H1 (cell line): ENCODE results near the gene PSKH1. TPM values are rescaled to one million over a fixed set of nuclear protein-coding genes. Genes with fewer than 3 reads are reported as not detected.

Experiments
- CHD7 ChIP-seq: fragments of 300-600 bp; sonication (generic); IDR thresholded peaks from 2 replicates; pipeline ENCODE4 v1.7.1; 2012; ENCODE audit warnings: low read length, moderate library complexity, mild to moderate bottlenecking, inconsistent platforms; ENCODE audit not compliant: insufficient replicate concordance
- E2F6 ChIP-seq: IDR thresholded peaks from 2 replicates; pipeline ENCODE4 v1.6.1; 2012; ENCODE audit warnings: inconsistent platforms
- SIX5 ChIP-seq: IDR thresholded peaks from 2 replicates; pipeline ENCODE4 v1.6.1; 2011; ENCODE audit warnings: mild to moderate bottlenecking, low read depth, low read length
- TBP ChIP-seq: IDR thresholded peaks from 2 replicates; pipeline ENCODE4 v1.6.1; 2011; ENCODE audit warnings: low read depth, low read length, improper control_type of control experiment
- polyA plus RNA-seq, 7 experiments: library from polyadenylated mRNA; depleted of rRNA in 3 of 7; stranded (reverse) in 5 of 7; unstranded in 2 of 7; fragments of >200 nt in 5 of 7; fragments of 200-250 nt in 2 of 7; gene quantifications; 1 replicate in 5 of 7; 2 replicates in 1 of 7; 4 replicates in 1 of 7; pipeline versions ENCODE4 v1.2.1 to v1.2.3, GENCODE V29; 2011 to 2013; ENCODE audit warnings: missing spikeins in 2 of 7, mixed read lengths in 2 of 7
- total RNA-seq: library from RNA; stranded (reverse); fragmentation: NEBNext Ultra II Directional; extraction: Animal tissue kit (Norgen Biotek cat#: 25700); gene quantifications from 2 replicates; pipeline ENCODE4 v1.2.1, GENCODE V29; 2021

PSKH1 gene
- total and polyA plus RNA-seq, 2 of the 8 experiments (the other 6 are each of a cell fraction or from before 2014, with no cell fraction given) = 24.8 to 51.0 TPM

GRCh38 chr16:67874372-67874771, 18.7 kb upstream of the PSKH1 start (continued):
- no peak for TF ChIP-seq CHD7
- TF ChIP-seq TBP = no peak
- no peak for TF ChIP-seq E2F6
- TF ChIP-seq SIX5 = no peak
